ENCODE results near the gene TRA2A.
A peak's percentile ranks its signal among the peaks of the same experiment; 100 is the strongest.

DNA sequence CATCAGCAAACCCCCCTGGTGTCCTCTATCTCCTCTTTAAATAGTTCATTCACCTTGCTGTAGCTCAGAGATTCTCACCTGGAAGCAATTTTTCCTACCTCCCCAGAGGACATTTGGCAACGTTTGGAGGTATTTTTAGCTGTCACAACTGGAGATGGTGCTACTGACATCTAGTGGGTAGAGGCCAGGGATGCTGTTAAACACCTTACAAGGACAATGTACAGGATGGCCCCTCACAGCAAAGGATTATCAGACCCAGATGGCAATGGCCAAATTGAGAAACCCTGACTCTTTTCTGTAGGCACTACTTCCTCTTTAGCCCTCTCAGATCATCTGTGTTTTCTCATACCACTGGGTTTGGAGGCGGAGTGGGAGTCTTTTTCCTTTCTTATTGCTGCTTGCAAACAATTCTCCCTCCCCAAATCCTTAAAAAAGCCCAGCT lies 13.2 kb upstream of the TRA2A start:
- TF ChIP-seq CTCF (conservative IDR thresholded peaks at IDR 0.05) (peak; percentile 76), ZFX (IDR thresholded peaks at IDR 0.05) (no peak)

All from C4-2B (cell line).